ENCODE results near the gene MOSMO. TPM values are rescaled to one million over a fixed set of nuclear protein-coding genes. Genes with fewer than 3 reads are reported as not detected.
A peak's percentile ranks its signal among the peaks of the same experiment; 100 is the strongest.

Gene MOSMO
- total and polyA plus RNA-seq, 8 donors: 1.2 to 32.3 (median 7.7) TPM

DNA sequence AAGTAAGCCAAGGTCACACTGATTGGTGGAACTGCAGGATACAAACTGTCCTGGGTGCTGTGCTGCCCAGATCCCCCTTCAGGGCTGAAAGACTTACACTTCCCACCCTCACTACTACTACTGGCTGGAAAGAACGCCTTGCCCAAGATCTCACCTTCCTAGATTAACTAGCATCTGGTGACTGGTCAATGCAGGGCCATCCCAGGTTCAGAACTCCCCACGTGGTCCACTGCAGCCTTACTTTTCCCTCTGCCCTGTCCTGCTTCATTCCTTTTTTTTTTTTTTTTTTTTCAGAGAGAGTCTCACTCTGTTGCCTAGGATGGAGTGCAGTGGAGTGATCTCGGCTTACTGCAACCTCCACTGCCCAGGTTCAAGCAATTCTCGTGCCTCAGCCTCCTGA is 4.7 kb upstream of the MOSMO start:
- intact Hi-C loops (cut with DNase I; ENCODE audit: low total_unique reads): no loop called here
- no peak for DNase-seq
- H3K27me3 ChIP-seq: no peaks in the 10 kb centered on the region
- H3K27ac ChIP-seq: no peak overlapping the region
- TF ChIP-seq POLR2AphosphoS5 (IDR thresholded peaks at IDR 0.05) (no peak), POLR2A (IDR thresholded peaks at IDR 0.05) (no peak), EP300 (IDR thresholded peaks at IDR 0.05) (no peak)
- TF ChIP-seq, protein P1, sequence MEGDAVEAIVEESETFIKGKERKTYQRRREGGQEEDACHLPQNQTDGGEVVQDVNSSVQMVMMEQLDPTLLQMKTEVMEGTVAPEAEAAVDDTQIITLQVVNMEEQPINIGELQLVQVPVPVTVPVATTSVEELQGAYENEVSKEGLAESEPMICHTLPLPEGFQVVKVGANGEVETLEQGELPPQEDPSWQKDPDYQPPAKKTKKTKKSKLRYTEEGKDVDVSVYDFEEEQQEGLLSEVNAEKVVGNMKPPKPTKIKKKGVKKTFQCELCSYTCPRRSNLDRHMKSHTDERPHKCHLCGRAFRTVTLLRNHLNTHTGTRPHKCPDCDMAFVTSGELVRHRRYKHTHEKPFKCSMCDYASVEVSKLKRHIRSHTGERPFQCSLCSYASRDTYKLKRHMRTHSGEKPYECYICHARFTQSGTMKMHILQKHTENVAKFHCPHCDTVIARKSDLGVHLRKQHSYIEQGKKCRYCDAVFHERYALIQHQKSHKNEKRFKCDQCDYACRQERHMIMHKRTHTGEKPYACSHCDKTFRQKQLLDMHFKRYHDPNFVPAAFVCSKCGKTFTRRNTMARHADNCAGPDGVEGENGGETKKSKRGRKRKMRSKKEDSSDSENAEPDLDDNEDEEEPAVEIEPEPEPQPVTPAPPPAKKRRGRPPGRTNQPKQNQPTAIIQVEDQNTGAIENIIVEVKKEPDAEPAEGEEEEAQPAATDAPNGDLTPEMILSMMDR (IDR thresholded peaks at IDR 0.05): no peak
- H3K4me1 ChIP-seq: peaks cover 9 to 21% (median 15%) of the 10 kb centered on the region in 4 donors
- no peaks in the 10 kb centered on the region for H3K36me3 ChIP-seq
- H3K4me3 ChIP-seq: no peak overlapping the region
- WGBS, 5 donors: 78 to 90% (median 81%) methylated on average over 4 of the region's 4 CpGs
- H3K9me3 ChIP-seq: no peaks in the 10 kb centered on the region

DNA sequence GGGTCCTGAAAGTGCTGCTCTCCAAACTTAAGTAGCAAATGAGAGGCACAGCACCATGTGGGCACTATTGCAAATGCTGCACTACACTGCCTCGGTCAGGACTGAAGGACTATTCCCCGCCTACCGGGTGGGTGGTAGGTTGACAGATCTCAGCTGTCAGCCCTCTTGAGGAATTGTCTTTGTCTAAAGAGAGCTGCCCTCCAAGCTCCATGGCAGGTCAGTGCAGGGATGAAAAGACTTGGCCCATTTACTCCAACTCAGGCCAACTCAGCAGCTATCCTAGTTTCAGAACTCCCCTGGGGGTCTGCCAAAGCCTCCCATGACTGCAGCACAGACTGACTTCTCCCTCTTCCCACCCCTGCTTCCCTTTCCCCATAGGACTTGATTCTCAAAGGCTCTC is 3.6 kb upstream of the MOSMO start:
- no peak overlapping the region for H3K27ac ChIP-seq
- peaks cover 16 to 30% (median 23%) of the 10 kb centered on the region in 4 donors for H3K4me1 ChIP-seq
- H3K27me3 ChIP-seq: no peaks in the 10 kb centered on the region
- no peaks in the 10 kb centered on the region for H3K36me3 ChIP-seq
- 47 to 63% (median 58%) methylated on average over 3 of the region's 3 CpGs for WGBS, 5 donors
- no peaks in the 10 kb centered on the region for H3K9me3 ChIP-seq
- TF ChIP-seq EP300 (IDR thresholded peaks at IDR 0.05): no peak
- TF ChIP-seq POLR2A (IDR thresholded peaks at IDR 0.05): no peak
- TF ChIP-seq, protein P1 (IDR thresholded peaks at IDR 0.05): no peak
- no peak for TF ChIP-seq POLR2AphosphoS5 (IDR thresholded peaks at IDR 0.05)
- no peak for DNase-seq
- intact Hi-C loops (cut with DNase I; ENCODE audit: low total_unique reads): no loop called here
- no peak overlapping the region for H3K4me3 ChIP-seq

DNA sequence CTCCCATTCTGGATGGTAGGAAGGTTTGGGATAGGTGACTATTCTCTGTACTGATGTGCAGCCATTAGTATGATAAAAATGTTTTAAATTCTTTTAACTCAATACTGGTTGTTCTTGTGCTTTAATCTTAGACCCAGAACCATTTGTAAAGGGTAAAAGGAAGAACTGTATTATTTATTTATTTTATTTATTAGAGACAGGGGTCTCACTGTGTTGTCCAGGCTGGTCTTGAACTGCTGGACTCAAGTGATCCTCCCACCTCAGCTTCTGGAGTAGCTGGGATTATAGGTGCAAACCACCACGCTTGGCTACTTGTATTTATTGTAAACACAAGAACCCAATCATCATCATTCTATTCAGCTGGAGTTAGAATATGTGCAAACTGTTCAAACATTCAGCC is 2.2 kb upstream of the MOSMO start:
- Histone ChIP-seq H3K4me1 (peaks cover 18 to 40% (median 28%) of the 10 kb centered on the region in 4 donors), H3K9me3 (no peaks in the 10 kb centered on the region), H3K36me3 (no peaks in the 10 kb centered on the region), H3K4me3 (no peak overlapping the region), H3K27ac (no peak overlapping the region), H3K27me3 (no peaks in the 10 kb centered on the region)
- intact Hi-C loops (cut with DNase I; ENCODE audit: low total_unique reads): no loop called here
- 45 to 80% (median 74%) methylated on average over 1 of the region's 1 CpG for WGBS, 5 donors
- TF ChIP-seq POLR2A (IDR thresholded peaks at IDR 0.05) (no peak), POLR2AphosphoS5 (IDR thresholded peaks at IDR 0.05) (no peak), EP300 (IDR thresholded peaks at IDR 0.05) (no peak)
- TF ChIP-seq, protein P1 (IDR thresholded peaks at IDR 0.05): no peak
- no peak for DNase-seq

DNA sequence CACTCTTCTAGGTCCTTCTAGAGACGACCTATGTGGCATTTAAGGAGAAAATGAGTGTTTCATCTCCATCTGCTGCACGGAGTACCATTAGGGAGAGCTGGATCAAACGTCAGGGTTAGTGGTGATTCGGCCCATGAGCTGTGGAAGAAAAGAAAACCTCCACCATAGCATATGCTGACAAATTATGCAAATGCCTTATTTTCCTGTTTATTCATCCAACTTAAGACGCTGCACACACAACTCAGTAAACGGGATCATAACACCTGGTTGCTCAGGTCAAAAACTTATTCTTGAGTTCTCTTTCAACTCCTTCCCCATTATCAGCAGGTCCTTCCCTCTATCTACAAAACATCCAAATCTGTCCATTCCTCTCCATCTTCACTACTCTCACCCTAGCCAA is 1.3 kb upstream of the MOSMO start:
- no peak overlapping the region for H3K27ac ChIP-seq
- intact Hi-C loops (cut with DNase I; ENCODE audit: low total_unique reads): no loop called here
- no peaks in the 10 kb centered on the region for H3K9me3 ChIP-seq
- no peak for DNase-seq
- H3K4me3 ChIP-seq: peak overlapping the region in 2 of 4 donors; percentile 94 to 97
- no peaks in the 10 kb centered on the region for H3K36me3 ChIP-seq
- no peaks in the 10 kb centered on the region for H3K27me3 ChIP-seq
- 66 to 75% (median 69%) methylated on average over 6 of the region's 6 CpGs for WGBS, 5 donors
- H3K4me1 ChIP-seq: peaks cover 13 to 38% (median 23%) of the 10 kb centered on the region in 4 donors
- no peak for TF ChIP-seq EP300 (IDR thresholded peaks at IDR 0.05)
- no peak for TF ChIP-seq POLR2AphosphoS5 (IDR thresholded peaks at IDR 0.05)
- TF ChIP-seq, protein P1 (IDR thresholded peaks at IDR 0.05): no peak
- TF ChIP-seq POLR2A (IDR thresholded peaks at IDR 0.05): no peak

Data from stomach (tissue), 9 donors.